Effector memory CD8-positive, alpha-beta T cell (primary cell): Measurements from ENCODE around the gene TANK.
"Not testable (repeated sequence)": the region's sequence is repeated elsewhere in the genome, so short reads cannot be mapped to it uniquely, and the experiment has no call there.

ENCODE experiments used
- ATAC-seq: fragments of 150-1000 bp; cut with Tn5 transposase; replicated peaks from 2 replicates; pipeline ENCODE4 v1.10.0; 2021; ENCODE audit warnings: mild to moderate bottlenecking, moderate library complexity
- DNase-seq, 3 experiments: peaks; one replicate each; pipeline ENCODE4 v3.0.0; 2021
- H3K27ac Mint-ChIP-seq, 2 donors: one replicate each; pipeline ENCODE4 v1.8.0; 2022; ENCODE audit warnings: mild to moderate bottlenecking in 2 of 2, mixed read lengths in 2 of 2, moderate library complexity in 2 of 2
- H3K27me3 Mint-ChIP-seq, 2 donors: one replicate each; pipeline ENCODE4 v1.8.0; 2022; ENCODE audit warnings: mixed read lengths in 2 of 2
- H3K36me3 Mint-ChIP-seq: one replicate; pipeline ENCODE4 v1.8.0; 2022; ENCODE audit warnings: mild to moderate bottlenecking, moderate library complexity, mixed read lengths; ENCODE audit not compliant: insufficient read depth
- H3K4me1 Mint-ChIP-seq, 2 donors: one replicate each; pipeline ENCODE4 v1.8.0; 2022; ENCODE audit warnings: low read depth in 2 of 2, mixed read lengths in 2 of 2
- H3K4me3 Mint-ChIP-seq, 2 donors: one replicate each; pipeline ENCODE4 v1.8.0; 2022; ENCODE audit warnings: mild to moderate bottlenecking in 2 of 2, mixed read lengths in 2 of 2, moderate library complexity in 2 of 2
- H3K9me3 Mint-ChIP-seq, 2 donors: one replicate each; pipeline ENCODE4 v1.8.0; 2022; ENCODE audit warnings: mixed read lengths in 2 of 2

TANK gene

GRCh38 chr2:161246281-161246680 is 86.1 kb downstream of the TANK start:
- H3K27ac Mint-ChIP-seq, result peak overlapping the region in 1 of 2 donors; percentile 93
- no peak for ATAC-seq
- DNase-seq, result no peak
- peaks cover 0 to 31% of the 10 kb centered on the region in 2 donors for H3K27me3 Mint-ChIP-seq
- peaks cover 7 to 39% of the 10 kb centered on the region in 2 donors for H3K4me1 Mint-ChIP-seq
- H3K9me3 Mint-ChIP-seq, result no peaks in the 10 kb centered on the region
- H3K36me3 Mint-ChIP-seq, result peaks cover 5% of the 10 kb centered on the region
- H3K4me3 Mint-ChIP-seq, result peak overlapping the region in 1 of 2 donors; percentile 89

DNA sequence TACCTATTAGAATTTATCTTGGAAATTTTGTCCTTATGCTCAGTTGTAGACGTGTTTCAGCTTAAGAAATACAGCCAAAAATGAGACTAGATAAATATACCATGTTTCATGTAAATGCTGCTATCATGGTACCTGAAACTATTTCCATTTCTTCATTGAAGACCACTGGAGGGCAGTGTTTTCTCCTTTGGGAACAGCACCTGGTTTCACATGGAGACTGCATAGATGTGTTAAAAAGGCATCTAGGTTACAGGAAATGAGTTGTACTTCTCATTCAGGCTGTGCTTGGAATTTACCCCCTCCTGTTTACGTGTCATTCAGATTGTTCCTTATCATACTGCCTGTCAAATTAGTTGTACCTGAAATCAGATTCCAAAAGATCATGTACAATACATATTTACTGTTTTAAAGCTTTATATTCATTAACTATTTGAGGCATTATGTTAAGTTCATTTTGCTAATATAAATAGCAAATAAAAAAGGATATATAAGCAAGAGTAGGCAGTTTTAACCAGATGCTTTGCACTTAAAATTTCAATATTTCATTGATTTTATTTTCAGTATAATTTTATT is 90.7 kb downstream of the TANK start:
- no peak overlapping the region for H3K27ac Mint-ChIP-seq
- no peak for DNase-seq
- no peaks in the 10 kb centered on the region for H3K36me3 Mint-ChIP-seq
- H3K4me3 Mint-ChIP-seq, result no peak overlapping the region
- ATAC-seq, result peak; percentile 64
- peaks cover 2 to 10% of the 10 kb centered on the region in 2 donors for H3K4me1 Mint-ChIP-seq
- H3K27me3 Mint-ChIP-seq, result peaks cover 0 to 9% of the 10 kb centered on the region in 2 donors
- H3K9me3 Mint-ChIP-seq, result no peaks in the 10 kb centered on the region

DNA sequence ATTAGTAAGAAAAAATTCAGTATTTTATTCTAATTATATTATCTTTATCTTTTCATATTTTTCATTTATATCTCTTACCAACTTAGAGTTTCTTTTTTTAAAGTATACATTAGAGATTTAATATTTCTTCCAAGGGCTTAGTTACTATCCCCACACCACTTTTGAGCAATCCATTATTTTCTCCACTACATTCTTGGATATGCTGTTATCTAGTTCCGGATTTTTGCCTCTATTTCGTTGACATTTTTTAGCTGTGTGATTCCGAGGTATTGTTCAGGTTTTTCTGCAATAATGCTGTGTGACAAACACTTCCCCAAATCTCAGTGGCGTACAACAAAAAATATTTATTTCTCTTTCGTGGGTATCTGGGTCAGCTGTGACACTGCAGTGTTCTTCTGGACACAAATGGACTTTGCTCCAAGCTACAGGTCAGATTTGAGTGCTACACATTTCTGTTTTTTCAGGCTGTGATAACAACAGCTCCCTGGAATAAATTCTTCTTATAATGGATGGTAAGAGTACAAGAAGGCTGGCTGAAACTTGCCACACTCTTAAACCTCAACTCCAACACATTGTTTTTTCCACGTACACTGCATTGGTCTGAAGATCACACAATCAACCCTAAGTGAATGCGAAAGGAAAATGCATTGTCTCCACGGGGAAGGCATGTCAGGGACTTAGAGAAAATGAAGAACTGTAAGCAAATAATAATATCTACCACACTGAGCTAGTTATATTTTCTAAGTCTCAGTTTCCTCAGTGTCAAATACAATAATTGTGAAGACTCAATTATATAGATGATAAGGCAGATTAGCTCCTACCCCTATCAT is 97.1 kb downstream of the TANK start:
- Mint-ChIP-seq H3K27me3 (peaks cover 0 to 9% of the 10 kb centered on the region in 2 donors), H3K36me3 (no peaks in the 10 kb centered on the region), H3K27ac (no peak overlapping the region), H3K4me3 (no peak overlapping the region), H3K4me1 (no peaks in the 10 kb centered on the region), H3K9me3 (no peaks in the 10 kb centered on the region)
- no peak for DNase-seq
- ATAC-seq, result no peak

- no peaks in the 10 kb centered on the region for H3K4me1 Mint-ChIP-seq
- no peak for DNase-seq
- H3K27me3 Mint-ChIP-seq, result no peaks in the 10 kb centered on the region
- no peaks in the 10 kb centered on the region for H3K36me3 Mint-ChIP-seq
- ATAC-seq, result no peak
- H3K9me3 Mint-ChIP-seq, result no peaks in the 10 kb centered on the region
- no peak overlapping the region for H3K27ac Mint-ChIP-seq
- no peak overlapping the region for H3K4me3 Mint-ChIP-seq
These were observed 105.6 kb downstream of the TANK start for GRCh38 chr2:161265874-161266273.

DNA sequence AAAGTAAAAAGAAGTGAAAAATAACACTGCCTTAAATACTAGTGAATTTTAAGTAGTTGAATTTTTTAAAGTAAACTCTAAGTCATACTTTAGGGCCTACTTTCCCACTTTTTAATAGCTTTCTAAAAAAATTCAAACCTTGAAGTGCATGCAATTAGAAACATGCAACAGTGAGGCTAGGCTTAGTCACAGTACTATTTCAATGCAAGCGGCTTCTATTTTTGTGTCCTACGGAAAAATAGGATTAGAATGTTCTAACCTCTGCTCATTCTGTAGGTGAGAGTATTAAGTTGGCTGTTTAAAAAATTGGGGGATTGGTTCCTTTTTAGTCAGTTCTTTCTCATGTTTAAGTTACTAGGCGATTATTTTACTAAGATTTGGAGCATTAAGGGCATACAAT is 108.9 kb downstream of the TANK start:
- H3K4me3 Mint-ChIP-seq, result no peak overlapping the region
- H3K27me3 Mint-ChIP-seq, result peaks cover 5 to 11% of the 10 kb centered on the region in 2 donors
- no peaks in the 10 kb centered on the region for H3K36me3 Mint-ChIP-seq
- H3K9me3 Mint-ChIP-seq, result no peaks in the 10 kb centered on the region
- ATAC-seq (no peak), DNase-seq (no peak)
- H3K27ac Mint-ChIP-seq, result no peak overlapping the region
- H3K4me1 Mint-ChIP-seq, result peaks cover 2 to 3% of the 10 kb centered on the region in 2 donors

- peak; percentile 42 to 51 (median 46) for DNase-seq
- Mint-ChIP-seq H3K36me3 (no peaks in the 10 kb centered on the region), H3K4me1 (peaks cover 2 to 3% of the 10 kb centered on the region in 2 donors), H3K9me3 (no peaks in the 10 kb centered on the region), H3K27me3 (peaks cover 19 to 20% of the 10 kb centered on the region in 2 donors), H3K4me3 (no peak overlapping the region), H3K27ac (no peak overlapping the region)
- ATAC-seq, result peak; percentile 67
These were observed 113.0 kb downstream of the TANK start for GRCh38 chr2:161273038-161273760.

DNA sequence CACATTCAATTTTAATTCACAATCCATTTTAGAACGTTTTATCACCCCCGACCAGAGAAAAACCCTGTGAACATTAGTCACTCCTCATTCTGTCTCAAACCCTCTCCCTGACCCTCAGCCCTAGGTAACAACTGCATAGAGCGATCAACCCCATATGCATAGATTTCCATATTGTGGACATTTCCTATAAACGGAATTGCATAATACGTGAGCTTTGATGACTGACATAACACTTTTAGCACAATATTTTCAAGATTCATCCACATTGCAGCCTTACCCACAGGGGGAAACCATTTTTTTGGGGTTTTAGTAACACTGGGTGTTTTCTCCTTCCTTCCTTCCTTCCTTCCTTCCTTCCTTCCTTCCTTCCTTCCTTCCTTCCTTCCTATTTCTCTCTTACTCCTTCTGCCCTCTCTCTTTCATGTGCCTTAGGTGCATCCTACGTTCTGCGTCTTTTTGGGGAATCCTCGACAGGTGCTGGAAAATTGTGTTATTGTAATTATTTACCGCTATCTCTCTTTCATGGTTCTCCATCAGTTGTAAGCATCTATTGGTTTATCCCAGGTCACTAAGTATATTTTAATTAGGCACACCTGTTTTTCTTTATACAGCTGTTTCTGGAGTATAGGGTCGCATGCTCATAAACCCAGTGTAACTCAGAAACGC is 118.5 kb downstream of the TANK start:
- not testable (repeated sequence) for H3K4me3 Mint-ChIP-seq, H3K36me3 Mint-ChIP-seq, ATAC-seq, H3K4me1 Mint-ChIP-seq, H3K27ac Mint-ChIP-seq, H3K9me3 Mint-ChIP-seq
- peaks cover 11 to 13% of the 10 kb centered on the region in 2 donors for H3K27me3 Mint-ChIP-seq
- DNase-seq, result peak in 2 of 3 experiments; percentile 4 to 25

- not testable (repeated sequence) for H3K27ac Mint-ChIP-seq, H3K4me3 Mint-ChIP-seq, H3K4me1 Mint-ChIP-seq, H3K9me3 Mint-ChIP-seq, ATAC-seq, H3K36me3 Mint-ChIP-seq, DNase-seq
- peaks cover 10 to 17% of the 10 kb centered on the region in 2 donors for H3K27me3 Mint-ChIP-seq
These were observed 119.1 kb downstream of the TANK start for GRCh38 chr2:161279230-161279815.

- peaks cover 19 to 27% of the 10 kb centered on the region in 2 donors for H3K27me3 Mint-ChIP-seq
- not testable (repeated sequence) for H3K4me3 Mint-ChIP-seq, H3K4me1 Mint-ChIP-seq, H3K27ac Mint-ChIP-seq, H3K9me3 Mint-ChIP-seq, H3K36me3 Mint-ChIP-seq, ATAC-seq
- DNase-seq, result peak; percentile 27 to 30 (median 28)
These were observed 120.7 kb downstream of the TANK start for GRCh38 chr2:161280906-161281323.

DNA sequence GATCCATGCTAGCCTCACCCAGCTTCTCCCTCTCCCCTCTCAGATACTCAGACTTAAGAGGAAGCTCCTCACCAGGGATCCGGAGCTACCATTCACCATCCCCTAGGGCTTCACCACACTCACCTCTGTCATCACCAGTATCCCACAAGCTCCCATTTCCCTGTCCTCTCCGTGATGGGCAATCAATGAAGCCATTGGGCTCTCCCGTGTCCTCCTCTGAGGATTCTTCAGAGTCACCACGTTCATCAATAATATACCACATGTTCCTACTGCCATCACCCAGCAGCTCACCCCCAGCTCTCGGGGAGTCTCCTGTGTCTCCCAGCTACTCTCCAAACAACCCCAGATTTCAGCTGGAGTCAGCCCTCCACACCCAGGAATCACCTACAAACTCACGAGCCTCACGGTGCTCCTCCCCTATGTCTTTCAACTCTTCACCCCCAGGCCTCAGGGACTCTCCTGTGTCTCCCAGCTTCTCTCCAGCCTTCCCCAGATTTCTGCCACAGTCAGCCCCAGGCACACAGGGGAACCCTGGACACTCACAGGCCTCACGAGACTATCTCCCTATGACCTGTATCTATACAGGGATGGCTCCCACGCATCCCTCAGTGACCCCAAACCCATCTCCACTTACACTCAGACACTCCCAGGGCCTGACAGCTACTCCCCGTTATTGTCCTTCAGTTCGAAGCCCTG is 121.5 kb downstream of the TANK start:
- H3K36me3 Mint-ChIP-seq, H3K4me1 Mint-ChIP-seq, H3K4me3 Mint-ChIP-seq, H3K27ac Mint-ChIP-seq, DNase-seq, ATAC-seq, H3K9me3 Mint-ChIP-seq: not testable (repeated sequence)
- H3K27me3 Mint-ChIP-seq, result peaks cover 27 to 31% of the 10 kb centered on the region in 2 donors

DNA sequence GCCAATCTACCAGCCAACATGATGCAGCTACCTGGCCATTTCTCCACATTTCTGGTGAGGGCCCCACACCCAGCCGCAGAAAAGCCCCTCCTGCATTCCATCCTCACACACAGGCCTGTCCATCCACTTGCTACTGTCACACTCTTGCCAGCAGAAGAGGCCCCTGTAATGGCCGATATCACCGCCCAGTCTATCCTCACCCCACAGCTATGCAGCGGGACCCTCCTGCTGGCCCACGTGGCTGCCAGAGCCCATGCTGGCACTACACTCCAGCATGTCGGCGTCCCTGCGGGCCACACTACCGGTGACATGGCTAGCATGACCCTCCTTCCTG is 122.0 kb downstream of the TANK start:
- DNase-seq, H3K9me3 Mint-ChIP-seq, H3K4me1 Mint-ChIP-seq, H3K4me3 Mint-ChIP-seq, ATAC-seq, H3K36me3 Mint-ChIP-seq, H3K27ac Mint-ChIP-seq: not testable (repeated sequence)
- H3K27me3 Mint-ChIP-seq, result peaks cover 32 to 33% of the 10 kb centered on the region in 2 donors

DNA sequence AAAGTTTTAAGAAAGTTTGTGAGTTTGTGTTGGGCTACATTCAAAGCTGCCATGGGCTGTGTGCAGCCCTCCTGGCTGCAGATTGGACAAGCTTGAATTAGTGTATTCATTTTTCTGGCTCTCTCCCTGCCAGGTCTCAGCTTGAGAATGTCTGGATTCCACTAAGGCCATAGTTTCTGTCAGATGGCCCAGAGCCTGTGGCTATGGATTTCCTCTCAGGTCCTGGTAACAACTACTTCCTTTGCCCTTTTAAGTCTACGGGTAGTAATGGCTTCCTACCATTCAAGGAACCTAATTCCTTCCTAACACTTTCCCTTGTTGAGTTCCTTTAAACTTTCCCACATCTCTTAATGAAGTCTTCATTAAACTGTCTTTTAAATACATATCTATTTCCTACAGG is 123.7 kb downstream of the TANK start:
- Mint-ChIP-seq H3K4me3 (no peak overlapping the region), H3K9me3 (no peaks in the 10 kb centered on the region), H3K4me1 (no peaks in the 10 kb centered on the region), H3K36me3 (no peaks in the 10 kb centered on the region), H3K27me3 (peaks cover 44 to 49% of the 10 kb centered on the region in 2 donors), H3K27ac (no peak overlapping the region)
- ATAC-seq, result no peak
- no peak for DNase-seq
